Measurements from ENCODE around the gene RB1. TPM values are rescaled to one million over a fixed set of nuclear protein-coding genes. Genes with fewer than 3 reads are reported as not detected.

Gene RB1
- total RNA-seq, 3 donors from 2014 or later (not counting 1 experiment from before 2014, with no cell fraction given), result 25.5 to 28.3 (median 26.9) TPM

DNA sequence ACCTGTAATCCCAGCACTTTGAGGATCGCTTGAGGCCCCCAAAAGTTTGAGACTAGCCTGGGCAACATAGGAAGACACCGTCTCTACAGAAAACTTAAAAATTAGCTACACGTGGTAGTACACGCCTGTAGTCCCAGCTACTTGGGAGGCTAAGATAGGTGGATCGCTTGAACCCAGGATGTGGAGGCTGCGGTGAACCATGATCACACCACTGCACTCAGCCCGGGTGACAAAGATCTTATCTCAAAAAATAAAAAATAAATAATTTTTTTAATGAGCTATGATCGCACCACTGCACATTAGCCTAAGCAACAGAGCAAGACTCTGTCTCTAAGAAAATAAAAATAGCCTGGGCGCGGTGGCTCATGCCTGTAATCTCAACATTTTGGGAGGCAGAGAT, 222.7 kb downstream of the RB1 start:
- H3K27ac ChIP-seq (ENCODE audit: low read length), result peak overlapping the region; percentile 71
- Mint-ChIP-seq H3K36me3 (no peaks in the 10 kb centered on the region), H3K4me3 (peak overlapping the region; percentile 68), H3K9me3 (no peaks in the 10 kb centered on the region), H3K4me1 (peaks cover 44 to 47% of the 10 kb centered on the region in 2 donors), H3K27me3 (ENCODE audit: low read depth in 2 of 2) (no peaks in the 10 kb centered on the region), H3K27ac (peak overlapping the region; percentile 69 to 75)
- ATAC-seq, result peak; percentile 72 to 89 (median 75)
- H3K36me3 ChIP-seq (ENCODE audit: control insufficient read depth, insufficient read depth, low read length), result peaks cover 4% of the 10 kb centered on the region
- intact Hi-C loops (cut with micrococcal nuclease), result no loop called here
- no peaks in the 10 kb centered on the region for H3K27me3 ChIP-seq (ENCODE audit: control insufficient read depth, insufficient read depth, low read length)
- TF ChIP-seq, protein P1, sequence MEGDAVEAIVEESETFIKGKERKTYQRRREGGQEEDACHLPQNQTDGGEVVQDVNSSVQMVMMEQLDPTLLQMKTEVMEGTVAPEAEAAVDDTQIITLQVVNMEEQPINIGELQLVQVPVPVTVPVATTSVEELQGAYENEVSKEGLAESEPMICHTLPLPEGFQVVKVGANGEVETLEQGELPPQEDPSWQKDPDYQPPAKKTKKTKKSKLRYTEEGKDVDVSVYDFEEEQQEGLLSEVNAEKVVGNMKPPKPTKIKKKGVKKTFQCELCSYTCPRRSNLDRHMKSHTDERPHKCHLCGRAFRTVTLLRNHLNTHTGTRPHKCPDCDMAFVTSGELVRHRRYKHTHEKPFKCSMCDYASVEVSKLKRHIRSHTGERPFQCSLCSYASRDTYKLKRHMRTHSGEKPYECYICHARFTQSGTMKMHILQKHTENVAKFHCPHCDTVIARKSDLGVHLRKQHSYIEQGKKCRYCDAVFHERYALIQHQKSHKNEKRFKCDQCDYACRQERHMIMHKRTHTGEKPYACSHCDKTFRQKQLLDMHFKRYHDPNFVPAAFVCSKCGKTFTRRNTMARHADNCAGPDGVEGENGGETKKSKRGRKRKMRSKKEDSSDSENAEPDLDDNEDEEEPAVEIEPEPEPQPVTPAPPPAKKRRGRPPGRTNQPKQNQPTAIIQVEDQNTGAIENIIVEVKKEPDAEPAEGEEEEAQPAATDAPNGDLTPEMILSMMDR (IDR thresholded peaks at IDR 0.05), result no peak
- WGBS (ENCODE audit: insufficient coverage), result 46% methylated on average over 10 of the region's 10 CpGs
- no peaks in the 10 kb centered on the region for H3K9me3 ChIP-seq (ENCODE audit: control insufficient read depth, insufficient read depth, low read length)
- no peak overlapping the region for H3K4me3 ChIP-seq (ENCODE audit: low read length)
- peak; percentile 51 to 64 for DNase-seq
- H3K4me1 ChIP-seq (ENCODE audit: control insufficient read depth, insufficient read depth, low read length), result peaks cover 12% of the 10 kb centered on the region

DNA sequence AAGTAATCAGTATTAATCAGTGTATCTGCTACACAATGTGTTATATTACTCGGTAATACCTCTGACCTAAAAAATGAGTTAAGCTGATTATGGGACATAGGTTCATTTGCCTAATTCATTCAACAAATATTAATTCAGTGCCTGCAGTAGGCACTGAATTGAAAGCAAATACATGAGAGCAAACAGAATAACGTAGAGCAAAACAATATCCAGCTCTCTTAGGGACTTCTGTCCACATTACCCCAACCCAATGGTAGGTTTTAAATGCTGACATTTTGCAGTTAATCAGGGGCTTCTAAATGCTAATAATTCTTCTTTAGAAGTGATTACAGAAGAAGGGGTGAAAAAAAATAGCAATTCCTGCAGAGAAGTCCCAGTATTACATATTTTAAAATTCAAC, 224.4 kb downstream of the RB1 start:
- peak overlapping the region; percentile 74 for H3K4me3 Mint-ChIP-seq
- intact Hi-C loops (cut with micrococcal nuclease), result loop anchor here (1.0 kb wide), 1 partner anchor 23 kb away; no protein-coding TSS in a partner anchor
- no peaks in the 10 kb centered on the region for H3K36me3 Mint-ChIP-seq
- TF ChIP-seq, protein P1 (IDR thresholded peaks at IDR 0.05), result no peak
- peaks cover 52 to 60% of the 10 kb centered on the region in 2 donors for H3K4me1 Mint-ChIP-seq
- no peaks in the 10 kb centered on the region for H3K9me3 ChIP-seq (ENCODE audit: control insufficient read depth, insufficient read depth, low read length)
- 70% methylated on average over 2 of the region's 2 CpGs for WGBS (ENCODE audit: insufficient coverage)
- H3K4me3 ChIP-seq (ENCODE audit: low read length), result no peak overlapping the region
- no peak for ATAC-seq
- DNase-seq, result no peak
- no peaks in the 10 kb centered on the region for H3K36me3 ChIP-seq (ENCODE audit: control insufficient read depth, insufficient read depth, low read length)
- H3K27ac Mint-ChIP-seq, result peak overlapping the region; percentile 66 to 72
- no peak overlapping the region for H3K27ac ChIP-seq (ENCODE audit: low read length)
- H3K4me1 ChIP-seq (ENCODE audit: control insufficient read depth, insufficient read depth, low read length), result peaks cover 21% of the 10 kb centered on the region
- no peaks in the 10 kb centered on the region for H3K27me3 Mint-ChIP-seq (ENCODE audit: low read depth in 2 of 2)
- no peaks in the 10 kb centered on the region for H3K27me3 ChIP-seq (ENCODE audit: control insufficient read depth, insufficient read depth, low read length)
- no peaks in the 10 kb centered on the region for H3K9me3 Mint-ChIP-seq

DNA sequence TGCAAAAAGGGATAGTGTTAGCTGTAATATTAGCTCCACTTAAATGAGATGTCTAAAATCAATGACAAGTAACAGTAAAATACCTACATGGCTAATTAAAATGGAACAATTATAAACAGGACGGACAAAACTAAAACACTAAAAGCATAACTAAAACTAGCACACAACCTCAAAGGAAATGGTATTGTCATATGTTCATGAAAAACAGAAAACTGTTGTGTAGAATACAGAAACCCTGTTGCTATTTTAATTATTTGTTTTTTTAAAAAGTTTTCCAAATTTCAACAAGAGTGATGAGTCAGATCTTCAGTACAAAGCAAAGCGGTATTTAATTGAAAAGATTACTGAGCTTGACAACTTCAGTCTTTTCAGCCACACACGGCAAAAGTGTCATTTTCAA, 225.2 kb downstream of the RB1 start:
- H3K27me3 Mint-ChIP-seq (ENCODE audit: low read depth in 2 of 2), result no peaks in the 10 kb centered on the region
- no peaks in the 10 kb centered on the region for H3K27me3 ChIP-seq (ENCODE audit: control insufficient read depth, insufficient read depth, low read length)
- H3K4me1 ChIP-seq (ENCODE audit: control insufficient read depth, insufficient read depth, low read length), result peaks cover 27% of the 10 kb centered on the region
- intact Hi-C loops (cut with micrococcal nuclease), result loop anchor here (1.0 kb wide), 1 partner anchor 23 kb away; no protein-coding TSS in a partner anchor
- ATAC-seq, result no peak
- TF ChIP-seq, protein P1 (IDR thresholded peaks at IDR 0.05), result no peak
- 60% methylated on average over 1 of the region's 3 CpGs for WGBS (ENCODE audit: insufficient coverage)
- H3K4me3 ChIP-seq (ENCODE audit: low read length), result no peak overlapping the region
- H3K9me3 ChIP-seq (ENCODE audit: control insufficient read depth, insufficient read depth, low read length), result no peaks in the 10 kb centered on the region
- no peaks in the 10 kb centered on the region for H3K36me3 Mint-ChIP-seq
- peak overlapping the region; percentile 74 for H3K4me3 Mint-ChIP-seq
- DNase-seq, result no peak
- peaks cover 59 to 66% of the 10 kb centered on the region in 2 donors for H3K4me1 Mint-ChIP-seq
- H3K36me3 ChIP-seq (ENCODE audit: control insufficient read depth, insufficient read depth, low read length), result no peaks in the 10 kb centered on the region
- peak overlapping the region; percentile 12 for H3K27ac ChIP-seq (ENCODE audit: low read length)
- peak overlapping the region; percentile 66 to 72 for H3K27ac Mint-ChIP-seq
- no peaks in the 10 kb centered on the region for H3K9me3 Mint-ChIP-seq

DNA sequence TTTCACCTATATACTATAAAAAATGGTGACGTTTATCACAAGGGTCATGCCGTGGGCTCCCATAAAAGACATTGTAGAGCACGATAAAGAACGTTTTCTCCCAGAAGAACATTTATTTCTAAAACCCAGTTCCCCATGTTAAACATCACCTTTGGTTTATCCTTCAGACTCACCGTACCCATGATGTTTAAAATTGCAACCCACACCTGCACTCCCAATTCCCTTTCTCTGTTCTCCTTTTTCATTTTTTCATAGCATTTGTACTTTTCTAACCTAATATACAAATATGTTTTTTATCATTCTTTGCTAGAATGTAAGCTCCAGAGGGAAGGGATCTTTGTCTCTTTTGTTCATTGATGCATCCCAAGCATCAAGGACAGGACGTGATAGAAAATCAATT, 227.3 kb downstream of the RB1 start:
- DNase-seq (no peak), ATAC-seq (no peak)
- Histone ChIP-seq H3K9me3 (ENCODE audit: control insufficient read depth, insufficient read depth, low read length) (no peaks in the 10 kb centered on the region), H3K4me1 (ENCODE audit: control insufficient read depth, insufficient read depth, low read length) (peaks cover 27% of the 10 kb centered on the region), H3K36me3 (ENCODE audit: control insufficient read depth, insufficient read depth, low read length) (no peaks in the 10 kb centered on the region), H3K4me3 (ENCODE audit: low read length) (no peak overlapping the region), H3K27ac (ENCODE audit: low read length) (peak overlapping the region; percentile 96), H3K27me3 (ENCODE audit: control insufficient read depth, insufficient read depth, low read length) (no peaks in the 10 kb centered on the region)
- H3K27ac Mint-ChIP-seq, result peak overlapping the region; percentile 96 to 98
- 84% methylated on average over 6 of the region's 6 CpGs for WGBS (ENCODE audit: insufficient coverage)
- no peaks in the 10 kb centered on the region for H3K36me3 Mint-ChIP-seq
- H3K9me3 Mint-ChIP-seq, result peaks cover 0 to 2% of the 10 kb centered on the region in 2 donors
- intact Hi-C loops (cut with micrococcal nuclease), result no loop called here
- peaks cover 53 to 63% of the 10 kb centered on the region in 2 donors for H3K4me1 Mint-ChIP-seq
- no peaks in the 10 kb centered on the region for H3K27me3 Mint-ChIP-seq (ENCODE audit: low read depth in 2 of 2)
- TF ChIP-seq, protein P1 (IDR thresholded peaks at IDR 0.05), result no peak
- H3K4me3 Mint-ChIP-seq, result peak overlapping the region; percentile 96

Measured in natural killer cell (primary cell).